H1 (cell line): ENCODE data around the gene MED28. TPM values are rescaled to one million over a fixed set of nuclear protein-coding genes. Genes with fewer than 3 reads are reported as not detected.

Experiments
- CTBP2 ChIP-seq: IDR thresholded peaks from 2 replicates; pipeline ENCODE4 v1.7.0; 2011; ENCODE audit warnings: borderline replicate concordance, mild to moderate bottlenecking, moderate library complexity, mixed read lengths, low read length; ENCODE audit not compliant: insufficient read depth, insufficient read length
- EP300 ChIP-seq, 2 experiments: IDR thresholded peaks; 1 replicate in 1 of 2; 2 replicates in 1 of 2; pipeline ENCODE4 v1.6.1; 2011 to 2012; ENCODE audit warnings: low read depth in 2 of 2, low read length in 2 of 2, mild to moderate bottlenecking in 2 of 2, borderline replicate concordance in 1 of 2, inconsistent platforms in 1 of 2, moderate library complexity in 1 of 2
- FOSL1 ChIP-seq: IDR thresholded peaks from 2 replicates; pipeline ENCODE4 v1.6.1; 2011; ENCODE audit warnings: mild to moderate bottlenecking, low read depth, low read length, moderate library complexity; ENCODE audit not compliant: insufficient read depth
- NANOG ChIP-seq: IDR thresholded peaks from 2 replicates; pipeline ENCODE4 v1.6.1; 2011; ENCODE audit warnings: low read length, low read depth, mild to moderate bottlenecking, inconsistent platforms; ENCODE audit not compliant: insufficient read depth, poor library complexity, severe bottlenecking
- SIN3A ChIP-seq, 2 experiments: IDR thresholded peaks in 1 of 2; conservative IDR thresholded peaks in 1 of 2; 2 replicates each; pipeline ENCODE4 v1.6.1; 2011 to 2012; ENCODE audit warnings: low read length in 2 of 2, improper control_type of control experiment in 1 of 2, low read depth in 1 of 2, mild to moderate bottlenecking in 1 of 2
- SP2 ChIP-seq: IDR thresholded peaks from 2 replicates; pipeline ENCODE4 v1.6.1; 2012; ENCODE audit warnings: mild to moderate bottlenecking, low read length, inconsistent platforms
- SP4 ChIP-seq: IDR thresholded peaks from 2 replicates; pipeline ENCODE4 v1.6.1; 2012; ENCODE audit warnings: low read length, inconsistent platforms
- TAF1 ChIP-seq: IDR thresholded peaks from 2 replicates; pipeline ENCODE4 v1.6.1; 2011; ENCODE audit warnings: mild to moderate bottlenecking, low read depth, low read length
- TBP ChIP-seq: IDR thresholded peaks from 2 replicates; pipeline ENCODE4 v1.6.1; 2011; ENCODE audit warnings: low read depth, low read length, improper control_type of control experiment
- polyA plus RNA-seq, 7 experiments: library from polyadenylated mRNA; depleted of rRNA in 3 of 7; stranded (reverse) in 5 of 7; unstranded in 2 of 7; fragments of >200 nt in 5 of 7; fragments of 200-250 nt in 2 of 7; gene quantifications; 1 replicate in 5 of 7; 2 replicates in 1 of 7; 4 replicates in 1 of 7; pipeline versions ENCODE4 v1.2.1 to v1.2.3, GENCODE V29; 2011 to 2013; ENCODE audit warnings: missing spikeins in 2 of 7, mixed read lengths in 2 of 7
- total RNA-seq: library from RNA; stranded (reverse); fragmentation: NEBNext Ultra II Directional; extraction: Animal tissue kit (Norgen Biotek cat#: 25700); gene quantifications from 2 replicates; pipeline ENCODE4 v1.2.1, GENCODE V29; 2021
- TF ChIP-seq, protein P1 (sequence below): fragments of 300-600 bp; sonication (generic); IDR thresholded peaks from 2 replicates; pipeline ENCODE4 v1.7.1; 2012; ENCODE audit warnings: low read length, moderate library complexity, mild to moderate bottlenecking, inconsistent platforms; ENCODE audit not compliant: insufficient replicate concordance

Gene MED28
- total and polyA plus RNA-seq, 2 of the 8 experiments (the other 6 are each of a cell fraction or from before 2014, with no cell fraction given), result 24.0 to 87.1 TPM

DNA sequence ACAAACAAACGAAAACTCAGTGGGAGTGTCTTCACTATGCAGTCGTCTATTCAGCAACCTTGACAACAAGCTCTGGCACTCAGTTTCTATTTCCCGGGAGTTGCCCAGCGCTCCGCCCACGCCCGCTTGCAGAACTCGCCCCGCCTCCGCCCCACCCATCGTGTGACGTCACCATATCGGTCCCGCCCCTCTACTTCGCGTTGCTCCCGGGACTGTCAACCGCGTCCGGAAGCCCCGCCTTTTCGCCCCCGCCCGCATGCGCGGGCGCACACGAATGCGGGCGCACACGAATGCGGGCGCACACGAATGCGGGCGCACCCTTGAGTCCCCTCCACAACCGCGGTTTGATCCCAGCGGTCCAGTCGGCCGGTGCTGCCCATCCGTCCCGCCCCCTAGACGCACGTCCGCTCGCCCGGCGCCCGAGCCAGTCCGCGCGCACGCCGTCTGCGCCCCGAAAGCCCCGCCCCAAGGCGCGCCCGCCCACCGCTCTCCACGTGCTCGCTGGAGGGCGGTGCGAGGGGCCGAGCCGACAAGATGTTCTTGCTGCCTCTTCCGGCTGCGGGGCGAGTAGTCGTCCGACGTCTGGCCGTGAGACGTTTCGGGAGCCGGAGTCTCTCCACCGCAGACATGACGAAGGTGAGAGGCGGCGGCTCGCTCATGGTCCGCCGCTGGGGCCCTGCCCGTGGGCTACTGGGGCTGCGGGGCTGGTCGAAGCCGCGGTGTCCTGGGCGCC lies 37.3 kb upstream of the MED28 start, which contains the start of gene LAP3 (continued):
- TF ChIP-seq, protein P1, sequence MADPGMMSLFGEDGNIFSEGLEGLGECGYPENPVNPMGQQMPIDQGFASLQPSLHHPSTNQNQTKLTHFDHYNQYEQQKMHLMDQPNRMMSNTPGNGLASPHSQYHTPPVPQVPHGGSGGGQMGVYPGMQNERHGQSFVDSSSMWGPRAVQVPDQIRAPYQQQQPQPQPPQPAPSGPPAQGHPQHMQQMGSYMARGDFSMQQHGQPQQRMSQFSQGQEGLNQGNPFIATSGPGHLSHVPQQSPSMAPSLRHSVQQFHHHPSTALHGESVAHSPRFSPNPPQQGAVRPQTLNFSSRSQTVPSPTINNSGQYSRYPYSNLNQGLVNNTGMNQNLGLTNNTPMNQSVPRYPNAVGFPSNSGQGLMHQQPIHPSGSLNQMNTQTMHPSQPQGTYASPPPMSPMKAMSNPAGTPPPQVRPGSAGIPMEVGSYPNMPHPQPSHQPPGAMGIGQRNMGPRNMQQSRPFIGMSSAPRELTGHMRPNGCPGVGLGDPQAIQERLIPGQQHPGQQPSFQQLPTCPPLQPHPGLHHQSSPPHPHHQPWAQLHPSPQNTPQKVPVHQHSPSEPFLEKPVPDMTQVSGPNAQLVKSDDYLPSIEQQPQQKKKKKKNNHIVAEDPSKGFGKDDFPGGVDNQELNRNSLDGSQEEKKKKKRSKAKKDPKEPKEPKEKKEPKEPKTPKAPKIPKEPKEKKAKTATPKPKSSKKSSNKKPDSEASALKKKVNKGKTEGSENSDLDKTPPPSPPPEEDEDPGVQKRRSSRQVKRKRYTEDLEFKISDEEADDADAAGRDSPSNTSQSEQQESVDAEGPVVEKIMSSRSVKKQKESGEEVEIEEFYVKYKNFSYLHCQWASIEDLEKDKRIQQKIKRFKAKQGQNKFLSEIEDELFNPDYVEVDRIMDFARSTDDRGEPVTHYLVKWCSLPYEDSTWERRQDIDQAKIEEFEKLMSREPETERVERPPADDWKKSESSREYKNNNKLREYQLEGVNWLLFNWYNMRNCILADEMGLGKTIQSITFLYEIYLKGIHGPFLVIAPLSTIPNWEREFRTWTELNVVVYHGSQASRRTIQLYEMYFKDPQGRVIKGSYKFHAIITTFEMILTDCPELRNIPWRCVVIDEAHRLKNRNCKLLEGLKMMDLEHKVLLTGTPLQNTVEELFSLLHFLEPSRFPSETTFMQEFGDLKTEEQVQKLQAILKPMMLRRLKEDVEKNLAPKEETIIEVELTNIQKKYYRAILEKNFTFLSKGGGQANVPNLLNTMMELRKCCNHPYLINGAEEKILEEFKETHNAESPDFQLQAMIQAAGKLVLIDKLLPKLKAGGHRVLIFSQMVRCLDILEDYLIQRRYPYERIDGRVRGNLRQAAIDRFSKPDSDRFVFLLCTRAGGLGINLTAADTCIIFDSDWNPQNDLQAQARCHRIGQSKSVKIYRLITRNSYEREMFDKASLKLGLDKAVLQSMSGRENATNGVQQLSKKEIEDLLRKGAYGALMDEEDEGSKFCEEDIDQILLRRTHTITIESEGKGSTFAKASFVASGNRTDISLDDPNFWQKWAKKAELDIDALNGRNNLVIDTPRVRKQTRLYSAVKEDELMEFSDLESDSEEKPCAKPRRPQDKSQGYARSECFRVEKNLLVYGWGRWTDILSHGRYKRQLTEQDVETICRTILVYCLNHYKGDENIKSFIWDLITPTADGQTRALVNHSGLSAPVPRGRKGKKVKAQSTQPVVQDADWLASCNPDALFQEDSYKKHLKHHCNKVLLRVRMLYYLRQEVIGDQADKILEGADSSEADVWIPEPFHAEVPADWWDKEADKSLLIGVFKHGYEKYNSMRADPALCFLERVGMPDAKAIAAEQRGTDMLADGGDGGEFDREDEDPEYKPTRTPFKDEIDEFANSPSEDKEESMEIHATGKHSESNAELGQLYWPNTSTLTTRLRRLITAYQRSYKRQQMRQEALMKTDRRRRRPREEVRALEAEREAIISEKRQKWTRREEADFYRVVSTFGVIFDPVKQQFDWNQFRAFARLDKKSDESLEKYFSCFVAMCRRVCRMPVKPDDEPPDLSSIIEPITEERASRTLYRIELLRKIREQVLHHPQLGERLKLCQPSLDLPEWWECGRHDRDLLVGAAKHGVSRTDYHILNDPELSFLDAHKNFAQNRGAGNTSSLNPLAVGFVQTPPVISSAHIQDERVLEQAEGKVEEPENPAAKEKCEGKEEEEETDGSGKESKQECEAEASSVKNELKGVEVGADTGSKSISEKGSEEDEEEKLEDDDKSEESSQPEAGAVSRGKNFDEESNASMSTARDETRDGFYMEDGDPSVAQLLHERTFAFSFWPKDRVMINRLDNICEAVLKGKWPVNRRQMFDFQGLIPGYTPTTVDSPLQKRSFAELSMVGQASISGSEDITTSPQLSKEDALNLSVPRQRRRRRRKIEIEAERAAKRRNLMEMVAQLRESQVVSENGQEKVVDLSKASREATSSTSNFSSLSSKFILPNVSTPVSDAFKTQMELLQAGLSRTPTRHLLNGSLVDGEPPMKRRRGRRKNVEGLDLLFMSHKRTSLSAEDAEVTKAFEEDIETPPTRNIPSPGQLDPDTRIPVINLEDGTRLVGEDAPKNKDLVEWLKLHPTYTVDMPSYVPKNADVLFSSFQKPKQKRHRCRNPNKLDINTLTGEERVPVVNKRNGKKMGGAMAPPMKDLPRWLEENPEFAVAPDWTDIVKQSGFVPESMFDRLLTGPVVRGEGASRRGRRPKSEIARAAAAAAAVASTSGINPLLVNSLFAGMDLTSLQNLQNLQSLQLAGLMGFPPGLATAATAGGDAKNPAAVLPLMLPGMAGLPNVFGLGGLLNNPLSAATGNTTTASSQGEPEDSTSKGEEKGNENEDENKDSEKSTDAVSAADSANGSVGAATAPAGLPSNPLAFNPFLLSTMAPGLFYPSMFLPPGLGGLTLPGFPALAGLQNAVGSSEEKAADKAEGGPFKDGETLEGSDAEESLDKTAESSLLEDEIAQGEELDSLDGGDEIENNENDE, result no peak
- no peak for TF ChIP-seq CTBP2
- TF ChIP-seq TAF1, result peak; percentile 93
- peak; percentile 35 to 75; a peak in 1 of 4 replicates for TF ChIP-seq SIN3A (conservative IDR thresholded peaks at IDR 0.05 in 1 of 2, IDR thresholded peaks at IDR 0.05 in 1 of 2; ENCODE audit: low read depth in 1 of 2, low read length in 2 of 2)
- TF ChIP-seq NANOG, result no peak
- no peak for TF ChIP-seq EP300 (IDR thresholded peaks at IDR 0.05; ENCODE audit: borderline replicate concordance in 1 of 2, low read depth in 2 of 2, low read length in 2 of 2)
- peak; percentile 88 for TF ChIP-seq TBP
- TF ChIP-seq SP2, result no peak
- TF ChIP-seq SP4, result peak; percentile 60; the same call in 1 of the 2 replicates
- TF ChIP-seq FOSL1, result no peak
